ENCODE data around the gene ST3GAL6.

ST3GAL6 gene

GRCh38 chr3:98777286-98777685 is 14.1 kb downstream of the ST3GAL6 start:
- no peak for DNase-seq (ENCODE audit: low read depth)

DNA sequence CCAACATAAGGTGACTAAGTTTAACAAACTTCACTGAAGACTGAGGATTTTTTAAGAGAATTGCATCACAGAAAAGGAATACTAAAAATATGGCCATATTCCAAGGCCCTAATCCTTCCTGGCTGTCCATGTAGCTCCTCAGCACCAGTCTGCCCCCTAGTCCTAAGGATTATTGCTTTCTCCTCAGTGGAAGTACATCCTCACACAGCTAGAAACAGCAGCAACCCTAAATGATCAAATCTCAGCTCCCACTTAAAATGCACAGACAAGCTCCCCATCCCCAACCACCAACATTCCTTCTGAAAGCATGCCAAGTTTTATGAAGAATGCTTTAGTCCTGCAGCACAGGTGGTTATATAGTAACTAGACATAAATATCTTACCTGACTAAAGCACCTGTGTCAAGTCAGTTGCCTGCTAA is 14.7 kb downstream of the ST3GAL6 start:
- no peak for DNase-seq (ENCODE audit: low read depth)

DNA sequence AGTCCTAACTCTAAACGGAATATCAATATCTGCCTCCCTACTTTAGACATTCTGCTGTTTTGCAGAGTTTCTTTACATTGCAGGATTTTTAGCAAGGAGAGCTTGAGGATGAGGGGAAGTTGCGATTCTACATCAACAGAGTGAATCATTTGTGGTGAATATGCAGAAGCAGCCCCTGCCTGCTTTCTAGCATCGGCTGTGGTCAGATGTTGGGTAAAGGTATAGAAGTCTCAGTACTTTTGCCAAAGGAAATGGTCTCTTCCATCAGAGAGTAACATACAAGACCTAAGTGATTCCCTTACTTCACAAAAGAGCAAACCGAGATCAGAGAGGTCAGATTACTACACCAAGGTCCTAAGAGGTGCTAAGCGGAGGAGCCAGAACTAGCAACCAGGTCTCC is 15.2 kb downstream of the ST3GAL6 start:
- no peak for DNase-seq (ENCODE audit: low read depth)

DNA sequence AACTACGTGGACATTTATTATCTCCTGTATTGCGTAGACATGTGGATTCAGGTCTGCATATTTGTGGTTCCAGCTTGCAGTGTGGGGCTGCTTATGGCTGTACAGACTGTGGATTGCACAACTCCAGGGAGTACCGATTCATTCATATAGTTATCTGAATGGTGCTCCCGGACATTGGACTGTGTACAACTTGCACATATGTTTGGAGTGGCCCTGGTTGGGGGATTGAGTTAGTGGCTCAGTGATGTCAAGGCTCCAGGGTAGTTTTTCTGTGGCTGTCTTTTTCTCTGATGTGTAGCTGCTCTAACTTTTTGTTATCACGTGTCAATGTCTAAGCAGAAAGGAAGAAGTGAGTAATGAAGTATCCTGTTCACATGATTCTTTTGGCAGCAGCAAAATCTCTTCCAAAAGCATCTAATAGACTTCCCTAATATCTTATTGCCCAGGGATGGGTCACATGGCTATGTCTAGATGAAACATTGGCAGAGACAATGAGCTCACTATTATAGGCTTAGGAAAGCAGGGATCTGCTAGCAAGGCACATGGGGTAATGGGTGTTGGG is 15.8 kb downstream of the ST3GAL6 start:
- no peak for DNase-seq (ENCODE audit: low read depth)

DNA sequence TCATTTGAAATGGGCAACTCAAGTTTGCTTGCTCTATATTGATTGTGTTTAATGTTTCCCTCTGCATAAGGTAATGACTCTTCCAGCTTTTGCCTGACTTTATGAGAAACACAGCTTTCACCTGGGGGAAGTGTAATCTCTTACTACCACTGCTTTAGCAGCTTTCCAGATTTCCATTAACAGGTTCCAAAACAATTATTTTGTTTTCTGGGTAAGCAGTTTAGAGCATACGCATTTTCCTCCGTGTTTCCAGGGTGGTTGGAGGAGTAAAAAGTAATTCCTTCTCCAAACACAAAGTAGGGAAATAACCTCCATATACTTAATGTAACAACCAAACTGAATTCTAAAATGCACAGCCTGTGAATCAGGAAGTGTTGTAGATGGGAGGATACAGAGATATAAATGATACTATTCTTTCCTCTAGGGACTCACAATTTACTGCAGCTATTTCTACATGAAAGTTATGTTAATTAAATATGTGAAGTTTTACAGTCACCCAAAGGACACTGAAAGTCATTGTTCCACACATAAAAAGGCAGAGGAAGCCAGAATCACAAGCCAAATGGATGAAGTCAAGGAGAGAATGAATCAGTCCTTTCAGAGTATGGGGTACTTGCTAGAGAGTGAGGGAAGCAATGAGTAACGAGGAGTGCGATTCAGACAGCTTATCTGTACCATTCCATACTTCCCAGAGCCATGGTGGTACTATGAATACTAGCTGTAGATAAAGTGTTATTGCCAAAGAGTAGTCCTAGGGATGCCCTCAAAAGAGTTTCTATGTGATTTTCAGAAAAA is 16.6 kb downstream of the ST3GAL6 start:
- no peak for DNase-seq (ENCODE audit: low read depth)

GRCh38 chr3:98780343-98780742 is 17.2 kb downstream of the ST3GAL6 start:
- no peak for DNase-seq (ENCODE audit: low read depth)

DNA sequence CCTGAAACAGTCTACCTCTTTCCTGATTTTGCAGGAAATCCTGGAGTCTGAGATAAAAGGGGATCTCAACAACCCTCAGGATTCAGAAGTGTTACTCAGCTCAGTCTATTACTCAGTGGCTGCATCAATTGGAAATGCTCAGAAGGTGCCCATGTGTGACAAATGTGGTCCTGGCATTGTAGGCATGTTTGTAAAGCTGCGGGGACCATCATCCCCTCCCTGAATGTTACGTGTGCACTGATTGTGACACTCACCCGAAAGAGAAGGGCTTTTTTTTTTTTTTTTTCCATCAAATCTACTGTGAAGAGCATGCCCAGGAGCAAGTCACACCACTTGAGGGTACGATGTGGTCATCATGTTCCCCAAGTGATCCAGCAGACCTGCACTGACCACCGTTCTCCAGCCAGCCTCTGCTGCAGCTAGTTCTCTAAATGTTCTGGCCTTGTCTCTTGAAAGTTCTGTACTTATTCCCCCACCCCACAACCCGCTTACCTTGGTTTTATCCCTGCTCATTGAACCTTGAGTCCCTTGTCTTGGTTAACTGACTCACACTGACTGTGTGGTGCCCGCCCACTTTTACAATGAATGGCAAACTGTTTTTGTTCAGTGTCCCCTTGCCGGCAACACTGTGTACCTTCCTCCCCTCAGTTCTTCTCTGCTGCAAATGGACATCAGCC is 19.8 kb downstream of the ST3GAL6 start:
- no peak for DNase-seq (ENCODE audit: low read depth)

DNA sequence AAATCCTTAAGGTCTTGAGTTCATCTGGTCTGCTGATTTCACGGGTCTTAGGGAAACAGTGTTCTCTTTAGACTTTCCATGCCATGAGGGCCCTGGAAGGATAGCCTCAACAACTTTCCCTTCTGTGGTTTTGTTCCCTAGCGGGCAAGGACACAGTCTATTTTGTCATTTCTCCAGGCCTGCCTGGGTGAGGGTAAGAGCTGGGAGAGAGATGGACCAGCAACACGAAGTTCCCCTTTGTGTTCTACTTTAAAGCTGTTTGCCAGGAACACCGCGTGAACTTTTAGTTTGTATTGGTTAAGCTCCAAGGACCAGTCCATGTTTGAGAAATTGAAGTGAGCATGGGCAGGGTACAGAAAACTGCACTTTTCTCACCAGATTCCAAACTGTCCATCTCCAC is 20.9 kb downstream of the ST3GAL6 start:
- no peak for DNase-seq (ENCODE audit: low read depth)

DNA sequence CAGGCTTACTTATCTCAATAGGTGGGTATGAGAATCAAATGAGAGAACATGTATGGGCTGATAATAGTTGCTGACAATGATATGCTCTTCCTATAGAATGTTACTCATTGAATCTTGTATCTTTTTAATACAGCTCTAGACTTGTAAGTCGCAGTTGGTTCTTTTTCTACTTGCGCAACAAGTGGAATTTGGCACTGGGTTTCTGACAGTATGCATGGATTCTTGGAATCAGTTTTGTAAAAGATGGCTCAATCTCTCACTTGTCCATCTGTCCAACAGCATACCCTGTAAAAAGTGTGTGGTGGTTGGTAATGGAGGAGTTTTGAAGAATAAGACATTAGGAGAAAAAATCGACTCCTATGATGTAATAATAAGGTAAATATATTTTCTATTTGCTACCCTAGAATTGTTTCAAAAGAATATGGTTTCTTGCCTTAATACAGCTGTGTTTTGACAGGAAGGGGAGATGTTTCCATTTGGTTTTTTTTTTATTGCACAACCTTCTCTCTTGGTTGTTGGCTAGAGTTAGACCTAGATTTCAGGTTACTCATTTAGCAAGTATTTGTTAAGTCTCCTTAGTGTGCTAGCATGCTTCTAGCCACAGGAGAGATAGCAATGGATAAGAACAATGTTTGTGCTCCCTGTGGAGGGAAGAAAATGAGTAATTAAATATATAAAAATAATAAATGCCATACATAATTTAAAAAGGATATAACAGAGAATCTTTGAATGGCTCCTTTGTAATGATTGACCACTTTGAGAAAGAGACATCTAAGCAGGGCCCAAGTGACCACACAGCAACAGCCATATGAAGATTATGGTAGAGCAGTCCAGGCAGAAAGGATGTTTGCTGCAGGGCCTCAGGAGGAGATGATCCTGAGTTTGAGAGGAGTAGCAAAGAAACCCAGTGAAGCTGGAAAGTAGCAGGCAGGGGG is 21.8 kb downstream of the ST3GAL6 start:
- no peak for DNase-seq (ENCODE audit: low read depth)

GRCh38 chr3:98786364-98787006 is 23.3 kb downstream of the ST3GAL6 start:
- DNase-seq (ENCODE audit: low read depth), result no peak

DNA sequence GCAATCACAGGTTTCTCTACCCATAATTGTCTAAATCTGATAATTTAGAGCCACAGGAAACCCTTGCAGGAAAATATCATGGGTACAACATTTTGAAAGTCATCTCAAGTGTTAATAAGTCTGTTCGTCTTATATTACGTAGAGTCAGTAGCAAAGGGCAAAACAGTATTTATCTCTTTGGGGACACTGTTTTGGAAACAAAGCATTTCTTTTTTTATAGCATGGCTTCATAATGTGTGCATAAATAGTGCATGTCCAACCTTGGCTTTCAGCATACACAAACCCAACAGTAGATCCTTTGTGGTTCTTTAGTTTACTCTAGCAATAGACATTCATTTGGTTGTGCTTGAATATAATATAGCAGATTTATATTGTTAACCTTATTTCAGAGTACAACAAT is 24.0 kb downstream of the ST3GAL6 start:
- no peak for DNase-seq (ENCODE audit: low read depth)

GRCh38 chr3:98788651-98789050 is 25.5 kb downstream of the ST3GAL6 start:
- no peak for DNase-seq (ENCODE audit: low read depth)

- no peak for DNase-seq (ENCODE audit: low read depth)
Measured at GRCh38 chr3:98791341-98792325, 28.5 kb downstream of the ST3GAL6 start.

GRCh38 chr3:98793971-98794370 is 30.8 kb downstream of the ST3GAL6 start:
- no peak for DNase-seq (ENCODE audit: low read depth)

DNA sequence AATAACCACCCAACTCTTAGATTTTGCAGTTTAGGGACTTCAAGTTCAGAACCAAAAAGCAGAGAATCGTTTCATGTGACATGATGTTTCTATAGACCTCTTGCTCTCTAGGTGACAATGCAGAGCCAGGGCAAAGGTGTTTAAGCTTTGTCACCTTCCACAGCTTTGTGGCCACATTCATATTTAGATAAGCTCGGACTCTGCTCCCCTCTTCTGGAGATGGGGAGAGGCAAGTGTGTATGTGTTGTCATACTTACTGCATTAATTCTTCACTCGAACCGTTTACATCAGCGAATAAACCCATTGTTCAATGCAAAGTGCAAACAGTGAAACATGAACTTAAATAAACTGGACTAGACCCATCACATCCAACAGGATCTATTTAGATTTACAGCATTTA is 33.2 kb downstream of the ST3GAL6 start:
- DNase-seq (ENCODE audit: low read depth), result no peak

DNA sequence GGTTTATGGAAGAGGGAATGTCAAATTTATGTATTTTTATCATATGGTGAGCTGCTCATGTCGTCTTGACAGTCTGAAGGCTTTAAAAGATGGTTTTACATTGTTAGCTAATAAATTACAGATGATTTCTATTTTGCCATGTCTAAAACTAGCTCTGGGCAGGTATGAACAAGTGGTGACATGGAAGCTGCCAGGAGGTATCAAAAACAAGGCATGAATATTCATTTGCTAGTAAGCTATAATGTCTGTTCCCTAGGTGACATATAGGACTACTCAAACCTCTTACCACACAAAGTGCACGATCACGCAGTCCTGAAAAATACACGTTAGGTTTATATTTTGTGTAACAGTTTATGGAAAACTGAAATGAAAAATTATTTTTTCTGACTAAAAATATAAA is 34.8 kb downstream of the ST3GAL6 start:
- no peak for DNase-seq (ENCODE audit: low read depth)

GRCh38 chr3:98798820-98799219 is 35.7 kb downstream of the ST3GAL6 start:
- DNase-seq (ENCODE audit: low read depth), result no peak

DNA sequence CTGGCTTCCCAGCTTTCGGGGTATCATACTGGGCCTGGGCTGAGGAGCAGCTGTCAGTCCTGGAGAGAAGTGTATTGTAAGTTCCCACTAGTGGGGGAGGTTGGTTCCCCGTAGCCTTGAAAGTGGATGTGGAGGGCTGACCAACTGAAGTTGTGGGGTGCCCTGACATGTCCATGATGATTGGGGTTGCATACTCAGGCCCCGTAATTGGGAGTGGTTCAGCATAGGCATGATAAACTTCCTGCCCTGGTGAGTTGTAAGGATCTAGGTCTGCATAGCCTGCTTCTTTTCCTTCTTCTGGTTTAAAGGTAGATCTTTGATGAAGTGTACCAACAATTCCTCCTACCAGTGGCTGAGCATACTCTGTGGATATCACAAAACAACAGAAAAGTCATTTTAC is 36.3 kb downstream of the ST3GAL6 start:
- no peak for DNase-seq (ENCODE audit: low read depth)

GRCh38 chr3:98800401-98800800 is 37.3 kb downstream of the ST3GAL6 start:
- DNase-seq (ENCODE audit: low read depth), result no peak

DNA sequence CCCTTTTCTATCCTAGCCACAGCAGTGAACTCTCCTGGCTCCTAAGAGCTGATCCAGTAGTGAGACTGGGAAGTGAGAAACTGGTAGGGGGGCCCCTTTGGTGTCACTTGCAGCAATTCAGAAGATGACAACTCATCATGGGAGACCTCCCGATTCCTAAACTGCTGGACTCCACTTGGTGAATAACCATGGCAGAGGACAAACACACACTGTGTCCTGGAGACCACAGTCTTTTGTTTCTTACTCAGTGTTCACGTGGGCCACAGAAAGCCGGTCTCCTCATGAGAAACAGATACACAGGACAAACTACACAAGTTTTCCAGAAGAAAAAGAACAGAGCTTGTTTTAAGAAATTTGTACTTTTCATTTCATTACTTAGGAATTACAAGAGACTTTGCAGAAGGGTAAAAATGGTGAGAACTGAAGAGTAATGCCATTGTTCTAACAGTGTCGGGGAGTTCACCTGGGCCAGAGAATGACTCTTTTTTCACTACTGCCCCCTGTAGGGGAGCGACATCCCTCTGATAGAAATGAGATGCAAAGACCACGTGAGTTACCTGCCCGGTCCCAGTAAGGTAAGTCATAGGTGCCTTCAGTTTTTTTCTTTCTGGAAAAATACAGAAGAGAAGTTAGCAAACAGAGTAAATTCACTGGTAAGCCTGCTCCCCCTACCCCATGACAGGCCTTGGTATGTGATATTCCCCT is 38.1 kb downstream of the ST3GAL6 start:
- no peak for DNase-seq (ENCODE audit: low read depth)
